Stimulated activated CD4-positive, alpha-beta T cell treated with anti-CD3 and anti-CD28 coated beads, Interleukin-1b, Interleukin-23, amount 100 ng/mL, for 1 hour (primary cell): ENCODE data around the gene SIAE.
A peak's percentile ranks its signal among the peaks of the same experiment; 100 is the strongest.

Experiments
- DNase-seq, 2 donors: peaks; one replicate each; pipeline ENCODE4 v3.0.0-alpha.2; 2020; ENCODE audit warnings: low read depth in 2 of 2

SIAE gene

DNA sequence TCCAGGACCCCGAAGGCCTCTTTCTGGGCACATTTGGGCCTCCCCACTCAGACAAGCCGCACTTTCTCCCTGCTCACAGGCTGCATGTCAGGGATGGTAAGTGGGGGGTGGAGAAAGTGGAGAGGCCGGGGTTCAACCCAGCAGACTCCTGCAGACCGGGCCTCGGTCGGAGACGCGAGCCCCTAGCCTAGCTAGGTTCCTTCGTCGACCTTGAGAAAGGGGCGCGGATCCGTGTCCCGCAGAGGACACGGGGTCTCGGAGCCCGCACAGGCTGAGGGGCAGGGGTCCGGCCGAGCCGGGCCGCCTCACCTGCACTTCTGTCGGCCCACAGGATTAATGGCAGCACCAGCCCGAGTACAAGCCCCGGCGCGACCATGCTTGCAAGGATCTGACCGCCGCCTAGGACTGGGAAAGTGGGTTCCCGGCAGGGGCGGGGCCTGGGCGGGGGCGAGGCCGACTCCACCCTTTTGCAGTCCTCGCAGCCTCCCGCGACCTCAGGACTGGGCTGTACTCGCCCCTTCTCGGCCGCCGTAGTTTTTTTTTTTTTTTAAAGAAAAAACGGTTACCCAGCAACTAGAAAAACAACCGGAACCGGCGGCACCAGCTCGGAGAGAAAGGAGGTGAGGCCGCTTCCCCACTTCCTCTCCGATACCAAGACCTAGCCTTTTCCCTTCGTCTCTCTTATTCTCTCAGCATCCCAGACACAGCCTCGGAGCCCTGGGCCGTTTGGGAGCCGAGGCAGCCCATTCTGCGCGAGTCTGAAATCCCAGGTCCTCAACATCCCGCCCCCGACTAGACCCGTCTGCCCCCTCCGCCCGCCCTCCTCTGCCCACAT, at the start of gene SIAE, which contains the start of gene SPA17:
TSS of gene SIAE (minus strand) at position 407 of the 835 bp plus-strand sequence. CDS start at position 376, 31 bp downstream.
TSS of gene SPA17 (plus strand) at position 572 of the 835 bp plus-strand sequence. CDS start 1,361 bp downstream, outside the sequence.
- DNase-seq, result peak; percentile 59 to 69

- DNase-seq, result no peak
Measured at GRCh38 chr11:124722176-124722575, 48.6 kb upstream of the SIAE start.

GRCh38 chr11:124719534-124719933, 46.0 kb upstream of the SIAE start:
- no peak for DNase-seq

DNA sequence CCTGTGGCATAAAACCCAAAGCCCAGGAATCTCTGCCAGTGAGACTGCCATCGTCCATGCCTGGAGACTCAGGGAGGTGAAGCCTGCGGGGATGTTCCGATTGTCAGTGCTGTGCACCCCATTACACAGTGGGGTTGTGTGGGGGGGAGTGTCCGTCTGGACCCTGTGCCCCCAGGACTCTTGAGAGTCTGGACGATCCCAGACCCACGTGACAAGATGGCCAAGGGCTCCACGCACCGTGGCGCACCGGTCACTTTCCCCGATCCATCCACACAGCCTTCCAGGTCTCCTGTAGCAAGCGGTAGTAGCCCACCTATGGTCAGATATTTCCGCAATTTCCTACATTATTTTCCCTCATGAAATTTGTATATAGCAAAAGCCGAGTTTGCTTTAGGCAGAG, 45.3 kb upstream of the SIAE start:
- DNase-seq, result no peak

GRCh38 chr11:124717786-124718651, 44.5 kb upstream of the SIAE start:
- no peak for DNase-seq

- DNase-seq, result no peak
Measured at GRCh38 chr11:124717421-124717785, 43.9 kb upstream of the SIAE start.

- DNase-seq, result no peak
Measured at GRCh38 chr11:124716591-124716990, 43.1 kb upstream of the SIAE start.

DNA sequence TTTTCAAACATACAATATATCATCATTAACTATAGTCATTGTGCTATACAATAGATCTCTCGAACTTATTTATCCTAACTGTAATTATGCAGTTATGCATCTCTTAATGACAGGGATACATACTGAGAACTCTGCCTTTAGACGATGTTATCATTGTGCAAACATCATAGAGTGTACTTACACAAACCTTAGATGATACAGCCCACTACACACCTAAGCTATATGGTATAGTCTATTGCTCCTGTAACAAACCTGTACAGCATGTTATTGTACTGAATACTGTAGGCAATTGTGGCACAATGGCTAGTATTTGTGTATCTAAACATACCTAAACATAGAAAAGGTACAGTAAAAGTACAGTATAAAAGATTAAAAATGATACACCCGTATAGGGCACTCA, 38.9 kb upstream of the SIAE start:
- no peak for DNase-seq

GRCh38 chr11:124707829-124708228, 34.3 kb upstream of the SIAE start:
- no peak for DNase-seq

DNA sequence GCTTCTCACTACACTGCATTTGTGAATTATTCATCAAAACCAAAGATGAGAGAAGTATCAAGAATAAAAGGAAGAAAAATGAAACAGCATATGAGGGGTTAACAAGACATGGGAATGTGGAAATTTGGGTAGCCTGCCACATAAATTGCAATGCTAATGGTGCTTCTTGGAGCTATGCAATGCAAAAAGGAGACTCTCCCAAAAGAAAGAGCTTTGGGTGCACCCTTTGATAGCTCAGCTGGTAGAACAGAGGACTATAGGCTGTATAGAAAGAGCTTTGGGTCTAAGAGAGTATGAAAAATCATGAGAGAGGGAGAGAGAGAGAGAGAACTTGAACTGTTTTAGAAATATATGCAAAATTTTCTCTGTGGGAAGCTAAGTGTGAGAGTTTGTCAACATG, 26.5 kb upstream of the SIAE start:
- no peak for DNase-seq

- DNase-seq, result no peak
Measured at GRCh38 chr11:124699547-124699946, 26.0 kb upstream of the SIAE start.

DNA sequence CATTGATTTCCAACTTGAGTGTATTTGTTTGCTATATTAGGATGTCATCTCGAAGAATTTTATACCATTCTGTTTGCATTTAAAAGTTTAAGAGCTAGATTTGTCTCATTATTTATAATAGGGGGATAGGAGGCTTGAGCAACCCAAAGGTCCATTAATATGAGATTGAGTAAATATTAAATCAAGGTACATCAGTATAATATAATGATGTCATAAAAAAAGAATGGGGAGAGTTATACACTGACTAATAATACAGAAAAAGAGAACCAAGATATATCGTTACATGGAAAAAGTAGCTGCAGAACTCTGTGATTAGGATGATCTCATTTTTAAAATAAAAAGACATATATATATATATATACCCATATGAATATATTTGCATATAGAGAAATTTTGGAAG, 19.6 kb upstream of the SIAE start:
- no peak for DNase-seq

DNA sequence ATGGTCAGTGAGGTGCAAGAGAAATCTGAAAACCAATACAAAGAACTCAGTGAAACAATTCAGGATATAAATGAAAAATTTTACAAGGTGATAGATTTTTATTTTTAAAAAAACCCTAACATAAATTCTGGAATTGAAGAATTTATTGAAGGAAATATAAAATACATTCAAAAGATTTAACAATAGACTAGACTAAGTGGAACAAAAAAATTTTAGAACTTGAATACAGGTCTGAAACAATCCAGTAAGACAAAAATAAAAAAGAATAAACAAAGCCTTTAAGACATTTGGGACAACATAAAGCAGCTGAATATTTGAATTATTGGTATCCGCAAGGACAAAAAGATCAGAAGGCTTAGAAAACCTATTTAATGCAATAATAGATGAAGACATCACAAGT, 8.9 kb upstream of the SIAE start:
- DNase-seq, result no peak

- DNase-seq, result no peak
Measured at GRCh38 chr11:124681421-124681820, 7.9 kb upstream of the SIAE start.

DNA sequence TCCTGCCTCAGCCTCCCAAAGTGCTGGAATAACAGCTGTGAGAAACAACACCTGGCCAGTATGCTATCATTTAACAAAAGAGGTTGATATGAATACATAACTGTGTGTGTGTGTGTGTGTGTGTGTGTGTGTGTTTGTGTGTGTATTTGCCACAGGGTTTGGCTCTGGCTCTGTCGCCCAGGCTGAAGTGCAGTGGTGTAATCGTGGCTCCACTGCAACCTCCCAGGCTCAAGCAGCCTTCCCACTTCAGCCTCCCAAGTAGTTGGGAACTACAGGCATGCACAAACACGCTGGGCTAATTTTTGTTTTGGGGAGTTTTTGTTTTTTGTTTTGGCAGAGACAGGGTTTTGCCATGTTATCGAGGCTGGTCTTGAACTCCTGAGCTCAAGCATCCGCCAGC, 4.9 kb upstream of the SIAE start:
- no peak for DNase-seq

- no peak for DNase-seq
Measured at GRCh38 chr11:124676386-124676785, 2.8 kb upstream of the SIAE start.

- DNase-seq, result no peak
Measured at GRCh38 chr11:124674571-124674970, 1.0 kb upstream of the SIAE start.

GRCh38 chr11:124674168-124674517, 604 bp upstream of the SIAE start:
- no peak for DNase-seq

- no peak for DNase-seq
Measured at GRCh38 chr11:124672536-124673215, 863 bp downstream of the SIAE start.

DNA sequence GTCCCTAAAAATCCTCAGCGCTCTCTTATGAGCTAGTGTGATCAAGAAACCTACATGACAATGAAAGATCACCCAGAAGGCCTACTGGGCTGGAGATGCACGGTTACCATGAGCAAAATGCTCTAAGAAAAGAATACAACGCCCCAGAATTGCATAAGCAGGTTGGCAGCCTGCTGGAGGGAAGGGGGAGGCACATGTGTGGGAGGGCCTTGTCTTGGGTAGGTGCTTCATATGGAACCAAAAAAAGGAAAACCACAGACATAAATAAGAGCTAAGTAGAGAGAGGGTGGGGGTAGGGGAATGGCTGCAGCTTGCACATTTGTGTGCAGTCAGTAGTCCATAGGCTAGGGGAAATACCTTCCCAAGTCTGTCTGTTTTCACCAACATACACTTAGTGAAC, 2.8 kb downstream of the SIAE start:
- no peak for DNase-seq

- no peak for DNase-seq
Measured at GRCh38 chr11:124669193-124669592, 4.3 kb downstream of the SIAE start.

- no peak for DNase-seq
Measured at GRCh38 chr11:124667601-124668000, 5.9 kb downstream of the SIAE start.
